OCI-LY7 (cell line): ENCODE data around the gene NSMCE4A. TPM values are rescaled to one million over a fixed set of nuclear protein-coding genes. Genes with fewer than 3 reads are reported as not detected.

Experiments used
- BruUV-seq: library from RNA; stranded (reverse); fragments of 400-500 nt; replicated peaks from 2 replicates; lab custom pipeline; 2021; lab: Mats Ljungman, UMichigan
- CTCF ChIA-PET: fragments of 300-600 bp; sonication (Branson Sonifier 250); formaldehyde crosslinking; loops from one replicate; lab custom pipeline; 2022; ENCODE audit warnings: antibody characterized with exemption; ENCODE audit not compliant: unreplicated experiment; lab: Charles Lee
- POLR2A ChIA-PET: fragments of 300-600 bp; sonication (Branson Sonifier 250); formaldehyde crosslinking; loops from one replicate; lab custom pipeline; 2022; ENCODE audit warnings: antibody characterized with exemption; lab: Charles Lee
- DNase-seq: peaks from one replicate; pipeline ENCODE4 v3.0.0-alpha.2; 2015; ENCODE audit warnings: low spot score
- H2AFZ ChIP-seq: fragments of 200-600 bp; sonication (generic), shearing (Covaris generic); 2 replicates; pipeline ENCODE4 v1.6.1; 2014; ENCODE audit warnings: mild to moderate bottlenecking, antibody characterized with exemption, low read length, moderate library complexity
- H3K27ac ChIP-seq: fragments of 200-600 bp; sonication (generic); 2 replicates; pipeline ENCODE4 v1.5.1; 2014; ENCODE audit warnings: mixed run types, low read depth, mild to moderate bottlenecking, moderate library complexity, low read length, inconsistent platforms; ENCODE audit not compliant: poor library complexity, severe bottlenecking
- H3K36me3 ChIP-seq: fragments of 200-600 bp; sonication (generic); 2 replicates; pipeline ENCODE4 v1.6.1; 2014; ENCODE audit warnings: mild to moderate bottlenecking, antibody characterized with exemption, low read length, moderate library complexity, mixed read lengths; ENCODE audit not compliant: insufficient read depth
- H3K4me1 ChIP-seq: fragments of 200-600 bp; sonication (generic); 2 replicates; pipeline ENCODE4 v1.5.1; 2014; ENCODE audit warnings: mild to moderate bottlenecking, low read length; ENCODE audit not compliant: insufficient read depth, poor library complexity, severe bottlenecking
- H3K4me2 ChIP-seq: fragments of 200-600 bp; sonication (generic); 2 replicates; pipeline ENCODE4 v1.6.1; 2014; ENCODE audit warnings: mild to moderate bottlenecking, low read length
- H3K4me3 ChIP-seq: fragments of 200-600 bp; sonication (generic); 2 replicates; pipeline ENCODE4 v1.5.1; 2014; ENCODE audit warnings: mild to moderate bottlenecking, low read depth, low read length; ENCODE audit not compliant: poor library complexity, severe bottlenecking
- H3K79me2 ChIP-seq: fragments of 200-600 bp; sonication (generic); 2 replicates; pipeline ENCODE4 v1.6.1; 2016; ENCODE audit warnings: low read depth, mild to moderate bottlenecking, low read length, moderate library complexity, mixed read lengths; ENCODE audit not compliant: insufficient read depth
- H3K9me2 ChIP-seq: fragments of 200-600 bp; sonication (generic); 2 replicates; pipeline ENCODE4 v1.6.1; 2016; ENCODE audit warnings: mild to moderate bottlenecking, low read length, mixed read lengths; ENCODE audit not compliant: insufficient read depth
- H3K9me3 ChIP-seq: fragments of 200-600 bp; sonication (generic); 2 replicates; pipeline ENCODE4 v1.6.1; 2014; ENCODE audit warnings: mild to moderate bottlenecking, mixed run types, low read length, mixed read lengths
- H4K20me1 ChIP-seq: fragments of 200-600 bp; sonication (generic); 2 replicates; pipeline ENCODE4 v1.6.1; 2014; ENCODE audit warnings: mild to moderate bottlenecking, antibody characterized with exemption, low read length, moderate library complexity, mixed read lengths; ENCODE audit not compliant: insufficient read depth
- EZH2phosphoT487 ChIP-seq: fragments of 200-600 bp; sonication (generic); IDR thresholded peaks from 2 replicates; pipeline ENCODE4 v1.6.1; 2018; ENCODE audit warnings: low read depth, borderline replicate concordance, mild to moderate bottlenecking, mixed run types, antibody characterized with exemption, low read length, moderate library complexity, mixed read lengths
- intact Hi-C: fragments of 100-400 bp; cut with micrococcal nuclease; formaldehyde crosslinking; loops from one replicate; pipeline ENCODE4 v1.10.0; 2022; ENCODE audit not compliant: unreplicated experiment
- total RNA-seq, 2 experiments: library from RNA; depleted of rRNA in 1 of 2; stranded (reverse); fragments of >200 nt in 1 of 2; shearing (Covaris generic) in 1 of 2; gene quantifications; 2 replicates each; pipeline ENCODE4 v1.2.3, GENCODE V29; 2014 to 2022
- TF ChIP-seq, protein P1 (sequence below): fragments of 200-600 bp; sonication (generic); conservative IDR thresholded peaks from 2 replicates; pipeline ENCODE4 v1.5.1; 2014; ENCODE audit warnings: mild to moderate bottlenecking, antibody characterized with exemption, low read length, moderate library complexity, mixed read lengths

The NSMCE4A gene
- total RNA-seq, 2 experiments from 2014 or later: 69.5 to 105 TPM

DNA sequence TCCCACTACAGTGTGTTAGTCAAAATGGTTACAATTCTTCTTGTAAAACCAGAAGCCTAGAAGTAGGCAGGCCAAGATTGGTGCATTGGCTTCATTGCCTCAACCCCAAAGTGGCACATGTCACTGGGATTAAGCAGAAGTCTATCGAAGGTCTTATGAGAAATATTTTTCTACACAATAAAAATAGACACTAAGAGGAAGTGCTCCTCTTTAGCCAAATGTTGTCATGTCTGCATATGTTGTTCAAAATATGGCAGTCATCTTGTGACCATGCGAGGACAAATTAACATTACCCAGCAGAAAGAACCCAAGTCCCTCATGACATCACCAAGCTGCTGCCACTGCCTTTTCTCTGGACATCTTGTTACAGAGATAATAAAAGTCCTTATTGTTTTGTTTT is 6.3 kb upstream of the NSMCE4A start:
- no peak for TF ChIP-seq EZH2phosphoT487
- TF ChIP-seq, protein P1, sequence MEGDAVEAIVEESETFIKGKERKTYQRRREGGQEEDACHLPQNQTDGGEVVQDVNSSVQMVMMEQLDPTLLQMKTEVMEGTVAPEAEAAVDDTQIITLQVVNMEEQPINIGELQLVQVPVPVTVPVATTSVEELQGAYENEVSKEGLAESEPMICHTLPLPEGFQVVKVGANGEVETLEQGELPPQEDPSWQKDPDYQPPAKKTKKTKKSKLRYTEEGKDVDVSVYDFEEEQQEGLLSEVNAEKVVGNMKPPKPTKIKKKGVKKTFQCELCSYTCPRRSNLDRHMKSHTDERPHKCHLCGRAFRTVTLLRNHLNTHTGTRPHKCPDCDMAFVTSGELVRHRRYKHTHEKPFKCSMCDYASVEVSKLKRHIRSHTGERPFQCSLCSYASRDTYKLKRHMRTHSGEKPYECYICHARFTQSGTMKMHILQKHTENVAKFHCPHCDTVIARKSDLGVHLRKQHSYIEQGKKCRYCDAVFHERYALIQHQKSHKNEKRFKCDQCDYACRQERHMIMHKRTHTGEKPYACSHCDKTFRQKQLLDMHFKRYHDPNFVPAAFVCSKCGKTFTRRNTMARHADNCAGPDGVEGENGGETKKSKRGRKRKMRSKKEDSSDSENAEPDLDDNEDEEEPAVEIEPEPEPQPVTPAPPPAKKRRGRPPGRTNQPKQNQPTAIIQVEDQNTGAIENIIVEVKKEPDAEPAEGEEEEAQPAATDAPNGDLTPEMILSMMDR: no peak
- Histone ChIP-seq H3K79me2 (no peaks in the 10 kb centered on the region), H3K4me1 (no peaks in the 10 kb centered on the region), H3K4me2 (no peak overlapping the region), H2AFZ (no peak overlapping the region), H3K36me3 (no peaks in the 10 kb centered on the region), H3K4me3 (no peak overlapping the region), H4K20me1 (no peaks in the 10 kb centered on the region), H3K9me2 (no peaks in the 10 kb centered on the region), H3K27ac (no peak overlapping the region), H3K9me3 (peaks cover 7% of the 10 kb centered on the region)
- no TSS peak for BruUV-seq
- POLR2A ChIA-PET: no interaction called here
- intact Hi-C loops: no loop called here
- CTCF ChIA-PET: no interaction called here
- DNase-seq: no peak

DNA sequence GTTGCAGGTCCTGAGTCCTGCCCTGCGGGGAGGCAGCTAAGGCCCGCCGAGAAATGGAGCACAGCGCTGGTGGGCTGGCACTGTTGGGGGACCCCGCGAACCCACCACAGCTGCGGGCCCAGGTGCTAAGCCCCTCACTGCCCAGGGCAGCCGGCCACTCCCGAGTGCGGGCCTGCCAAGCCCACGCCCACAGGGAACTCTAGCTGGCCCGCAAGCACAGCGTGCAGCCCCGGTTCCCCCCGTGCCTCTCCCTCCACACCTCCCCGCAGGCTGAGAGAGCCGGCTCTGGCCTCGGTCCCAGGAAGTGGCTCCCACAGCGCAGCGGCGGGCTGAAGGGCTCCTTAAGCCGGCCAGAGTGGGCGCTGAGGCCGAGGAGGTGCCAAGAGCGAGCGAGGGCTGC is 3.5 kb upstream of the NSMCE4A start:
- Histone ChIP-seq H3K36me3 (no peaks in the 10 kb centered on the region; the same call in 1 of the 2 replicates), H3K4me2 (no peak overlapping the region), H3K27ac (no peak overlapping the region), H3K9me3 (peaks cover 14% of the 10 kb centered on the region), H3K4me1 (peaks cover 4% of the 10 kb centered on the region), H4K20me1 (peaks cover 7% of the 10 kb centered on the region; the same call in 1 of the 2 replicates), H2AFZ (no peak overlapping the region), H3K9me2 (no peaks in the 10 kb centered on the region), H3K79me2 (peaks cover 9% of the 10 kb centered on the region), H3K4me3 (no peak overlapping the region)
- TF ChIP-seq, protein P1: no peak
- TF ChIP-seq EZH2phosphoT487: no peak
- POLR2A ChIA-PET: no interaction called here
- intact Hi-C loops: no loop called here
- CTCF ChIA-PET: no interaction called here
- no TSS peak for BruUV-seq
- DNase-seq: no peak

DNA sequence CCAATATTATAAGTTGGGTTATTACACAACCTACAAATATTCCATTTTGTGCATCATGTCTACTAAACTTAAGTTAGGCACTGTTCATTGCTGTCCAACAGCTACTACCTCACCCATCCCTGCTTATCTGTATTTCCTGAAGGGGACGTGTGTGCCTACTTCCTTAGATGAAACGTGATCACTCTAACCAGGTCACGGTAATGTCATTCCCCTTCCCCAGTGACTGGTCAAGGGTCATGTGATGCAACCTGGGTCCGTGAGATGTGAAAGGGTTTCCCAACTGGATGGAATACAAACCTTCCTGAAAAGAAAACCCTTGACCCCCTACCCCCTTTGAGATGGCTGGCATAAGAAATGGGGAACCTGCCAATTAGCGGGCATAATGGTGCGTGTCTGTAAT is 1.6 kb upstream of the NSMCE4A start:
- no peak for TF ChIP-seq EZH2phosphoT487
- TF ChIP-seq, protein P1: no peak
- H3K27ac ChIP-seq: no peak overlapping the region
- peaks cover 21% of the 10 kb centered on the region for H3K79me2 ChIP-seq
- no peaks in the 10 kb centered on the region for H3K9me2 ChIP-seq
- peaks cover 14% of the 10 kb centered on the region for H3K9me3 ChIP-seq
- no TSS peak for BruUV-seq
- peaks cover 12% of the 10 kb centered on the region for H3K36me3 ChIP-seq
- intact Hi-C loops: no loop called here
- peaks cover 8% of the 10 kb centered on the region for H3K4me1 ChIP-seq
- no peak overlapping the region for H2AFZ ChIP-seq
- no peak overlapping the region for H3K4me2 ChIP-seq
- CTCF ChIA-PET: no interaction called here
- H3K4me3 ChIP-seq: no peak overlapping the region
- POLR2A ChIA-PET: no interaction called here
- DNase-seq: no peak
- H4K20me1 ChIP-seq: peaks cover 10% of the 10 kb centered on the region; the same call in 1 of the 2 replicates
